Measurements from ENCODE around the gene TMEM178B. TPM values are rescaled to one million over a fixed set of nuclear protein-coding genes. Genes with fewer than 3 reads are reported as not detected.
"Not testable (repeated sequence)": the region's sequence is repeated elsewhere in the genome, so short reads cannot be mapped to it uniquely, and the experiment has no call there.

TMEM178B gene
- total and polyA plus RNA-seq, 2 of the 13 experiments (the other 11 are each of a cell fraction or from before 2014, with no cell fraction given) = 0.01 to 0.02 TPM

DNA sequence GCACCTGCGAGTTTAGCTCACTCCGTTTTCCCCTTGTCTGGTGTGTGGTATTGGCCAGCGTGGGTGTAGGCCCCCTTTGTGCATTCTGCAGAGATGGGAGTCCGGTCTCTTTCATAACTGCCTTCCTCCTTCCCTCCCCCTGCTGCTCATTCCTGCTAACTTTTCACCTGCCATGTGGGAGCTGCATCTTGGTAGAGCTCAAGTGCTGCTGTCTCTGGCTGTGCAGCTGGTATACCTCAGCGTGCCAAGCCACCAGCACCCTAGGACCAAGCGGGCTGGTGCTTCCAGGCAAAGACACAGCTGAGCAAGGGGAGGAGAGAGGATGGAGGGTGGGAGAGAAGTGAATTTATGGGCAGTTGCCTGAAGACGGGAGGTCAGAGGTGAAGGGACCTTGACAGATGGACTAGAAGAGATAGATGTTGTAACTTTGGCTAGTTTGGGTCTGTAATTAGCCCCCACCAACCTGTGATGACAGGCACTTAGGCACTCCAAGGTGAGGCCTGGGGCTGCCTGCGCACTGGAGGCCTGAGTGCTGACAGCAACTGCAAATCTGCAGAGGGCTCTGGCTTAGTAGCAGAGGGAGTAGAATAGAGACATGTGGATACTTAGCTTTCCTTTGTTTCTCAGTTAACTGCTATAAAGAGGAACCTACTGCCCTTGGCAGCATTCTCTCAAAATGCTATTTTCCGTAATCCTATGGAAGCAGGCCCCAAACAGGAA, 328.6 kb downstream of the TMEM178B start:
- BruUV-seq (replicated peaks) = no TSS peak
- no peak overlapping the region for H3K4me3 ChIP-seq (replicated peaks in 1 of 3; ENCODE audit: insufficient read depth in 1 of 3, low read depth in 2 of 3, low read length in 3 of 3)
- no peaks in the 10 kb centered on the region for H4K20me1 ChIP-seq (ENCODE audit: insufficient read depth, low read length)
- no peak overlapping the region for H2AFZ ChIP-seq (ENCODE audit: low read length)
- H3K36me3 ChIP-seq (replicated peaks in 1 of 2; ENCODE audit: control insufficient read depth in 1 of 2, insufficient read depth in 2 of 2, low read length in 2 of 2) = no peaks in the 10 kb centered on the region
- no peak overlapping the region for H3K9ac ChIP-seq (ENCODE audit: insufficient read depth, low read depth, low read length)
- no peaks in the 10 kb centered on the region for H3K9me3 ChIP-seq (ENCODE audit: low read length)
- peaks cover 4 to 10% of the 10 kb centered on the region in 2 experiments; a peak in 3 of 5 replicates for H3K27me3 ChIP-seq (ENCODE audit: control insufficient read depth in 1 of 2, insufficient read depth in 2 of 2, low read length in 2 of 2)
- ChIA-PET CTCF (ENCODE audit: low intra/inter-chr PET ratio, low total read pairs) (no interaction called here), POLR2A (no interaction called here)
- 20% methylated on average over 9 of the region's 9 CpGs for WGBS (ENCODE audit: low lambda C conversion rate)
- intact Hi-C loops (cut with micrococcal nuclease; ENCODE audit: unreplicated experiment) (no loop called here), in situ Hi-C loops (cut with HindIII; ENCODE audit: extremely low pct_ligation_motif_present, low pct_unique_long_range_greater_than_20kb) (no loop called here)
- FAIRE-seq (no peak), ATAC-seq (no peak), DNase-seq (ENCODE audit: low spot score) (no peak)
- no peak overlapping the region for H3K4me2 ChIP-seq (ENCODE audit: low read depth, low read length)
- no peak overlapping the region for H3K27ac ChIP-seq (ENCODE audit: extremely low read length, insufficient read depth, low read length)
- H3K4me1 ChIP-seq (ENCODE audit: insufficient read depth, low read length) = no peaks in the 10 kb centered on the region
- no peak for TF ChIP-seq ZNF382 (CRISPR knock-in tag; IDR thresholded peaks at IDR 0.05; ENCODE audit: borderline replicate concordance)
- H3K79me2 ChIP-seq (ENCODE audit: insufficient read depth, low read length) = no peaks in the 10 kb centered on the region

GRCh38 chr7:141403846-141404245, 330.0 kb downstream of the TMEM178B start:
- in situ Hi-C loops (cut with HindIII; ENCODE audit: extremely low pct_ligation_motif_present, low pct_unique_long_range_greater_than_20kb); H3K9me3 ChIP-seq (ENCODE audit: low read length); POLR2A ChIA-PET; BruUV-seq (replicated peaks); H3K9ac ChIP-seq (ENCODE audit: insufficient read depth, low read depth, low read length); H2AFZ ChIP-seq (ENCODE audit: low read length); H3K4me3 ChIP-seq (replicated peaks in 1 of 3; ENCODE audit: insufficient read depth in 1 of 3, low read depth in 2 of 3, low read length in 3 of 3); intact Hi-C loops (cut with micrococcal nuclease; ENCODE audit: unreplicated experiment); ATAC-seq; H3K4me2 ChIP-seq (ENCODE audit: low read depth, low read length); H3K27ac ChIP-seq (ENCODE audit: extremely low read length, insufficient read depth, low read length); H4K20me1 ChIP-seq (ENCODE audit: insufficient read depth, low read length); DNase-seq (ENCODE audit: low spot score); H3K36me3 ChIP-seq (replicated peaks in 1 of 2; ENCODE audit: control insufficient read depth in 1 of 2, insufficient read depth in 2 of 2, low read length in 2 of 2); H3K4me1 ChIP-seq (ENCODE audit: insufficient read depth, low read length); FAIRE-seq; CTCF ChIA-PET (ENCODE audit: low intra/inter-chr PET ratio, low total read pairs); H3K79me2 ChIP-seq (ENCODE audit: insufficient read depth, low read length): not testable (repeated sequence)
- whole genome bisulfite sequencing (ENCODE audit: low lambda C conversion rate) = 18% methylated on average over 9 of the region's 11 CpGs
- H3K27me3 ChIP-seq (ENCODE audit: control insufficient read depth in 1 of 2, insufficient read depth in 2 of 2, low read length in 2 of 2) = peaks cover 3 to 17% of the 10 kb centered on the region in 2 experiments; a peak in 3 of 5 replicates

Data from HepG2 (cell line).